H1 (cell line): ENCODE measurements around the gene RIMBP2. TPM values are rescaled to one million over a fixed set of nuclear protein-coding genes. Genes with fewer than 3 reads are reported as not detected.

Source experiments
- ATF3 ChIP-seq: IDR thresholded peaks from 2 replicates; pipeline ENCODE4 v1.6.1; 2011; ENCODE audit warnings: low read depth, mild to moderate bottlenecking, low read length; ENCODE audit not compliant: insufficient read depth
- POU5F1 ChIP-seq: IDR thresholded peaks from 2 replicates; pipeline ENCODE4 v1.6.1; 2011; ENCODE audit warnings: low read depth, mild to moderate bottlenecking, low read length, moderate library complexity
- SIN3A ChIP-seq, 2 experiments: IDR thresholded peaks in 1 of 2; conservative IDR thresholded peaks in 1 of 2; 2 replicates each; pipeline ENCODE4 v1.6.1; 2011 to 2012; ENCODE audit warnings: low read length in 2 of 2, improper control_type of control experiment in 1 of 2, low read depth in 1 of 2, mild to moderate bottlenecking in 1 of 2
- SP2 ChIP-seq: IDR thresholded peaks from 2 replicates; pipeline ENCODE4 v1.6.1; 2012; ENCODE audit warnings: mild to moderate bottlenecking, low read length, inconsistent platforms
- TAF7 ChIP-seq: optimal IDR thresholded peaks from 2 replicates; pipeline ENCODE3; 2011; ENCODE audit warnings: low read depth, mild to moderate bottlenecking, inconsistent platforms, low read length, moderate library complexity, borderline replicate concordance
- TEAD4 ChIP-seq: IDR thresholded peaks from 2 replicates; pipeline ENCODE4 v1.6.1; 2012; ENCODE audit warnings: low read depth, low read length, inconsistent platforms, mixed read lengths
- ZNF274 ChIP-seq: IDR thresholded peaks from 2 replicates; pipeline ENCODE4 v1.7.0; 2012; ENCODE audit warnings: low read length, borderline replicate concordance; ENCODE audit errors: extremely low read depth
- polyA plus RNA-seq, 7 experiments: library from polyadenylated mRNA; depleted of rRNA in 3 of 7; stranded (reverse) in 5 of 7; unstranded in 2 of 7; fragments of >200 nt in 5 of 7; fragments of 200-250 nt in 2 of 7; gene quantifications; 1 replicate in 5 of 7; 2 replicates in 1 of 7; 4 replicates in 1 of 7; pipeline versions ENCODE4 v1.2.1 to v1.2.3, GENCODE V29; 2011 to 2013; ENCODE audit warnings: missing spikeins in 2 of 7, mixed read lengths in 2 of 7
- total RNA-seq: library from RNA; stranded (reverse); fragmentation: NEBNext Ultra II Directional; extraction: Animal tissue kit (Norgen Biotek cat#: 25700); gene quantifications from 2 replicates; pipeline ENCODE4 v1.2.1, GENCODE V29; 2021

The RIMBP2 gene
- total and polyA plus RNA-seq, 2 of the 8 experiments (the other 6 are each of a cell fraction or from before 2014, with no cell fraction given) = 0.18 to 0.65 TPM

- TF ChIP-seq ZNF274 (no peak), ATF3 (no peak), SP2 (no peak), POU5F1 (no peak), TAF7 (no peak), TEAD4 (no peak), SIN3A (conservative IDR thresholded peaks at IDR 0.05 in 1 of 2, IDR thresholded peaks at IDR 0.05 in 1 of 2; ENCODE audit: low read depth in 1 of 2, low read length in 2 of 2) (no peak)
These were observed 363.0 kb downstream of the RIMBP2 start (continued) for GRCh38 chr12:130353081-130353480.
